Spleen (tissue), 11 donors: ENCODE results near the gene INSL6. TPM values are rescaled to one million over a fixed set of nuclear protein-coding genes. Genes with fewer than 3 reads are reported as not detected.
A peak's percentile ranks its signal among the peaks of the same experiment; 100 is the strongest.
"Not testable (repeated sequence)": the region's sequence is repeated elsewhere in the genome, so short reads cannot be mapped to it uniquely, and the experiment has no call there.

ENCODE experiments used
- DNase-seq: peaks from one replicate; pipeline ENCODE4 v3.0.0-alpha.2; 2020
- H3K27ac ChIP-seq, 8 donors: fragments of 200-600 bp; sonication (generic) in 7 of 8; 1 replicate in 4 of 8; 2 replicates in 4 of 8; pipeline versions ENCODE4 v1.5.0 to v1.8.0; 2016 to 2021; ENCODE audit warnings: inconsistent platforms in 4 of 8, mild to moderate bottlenecking in 4 of 8, moderate library complexity in 1 of 8
- H3K27me3 ChIP-seq, 7 donors: fragments of 200-600 bp; sonication (generic) in 6 of 7; replicated peaks in 1 of 7; 1 replicate in 4 of 7; 2 replicates in 3 of 7; pipeline versions ENCODE4 v1.5.0 to v1.8.0; 2016 to 2021; ENCODE audit warnings: inconsistent platforms in 3 of 7, mild to moderate bottlenecking in 1 of 7
- H3K36me3 ChIP-seq, 6 donors: fragments of 200-600 bp; sonication (generic) in 5 of 6; 1 replicate in 4 of 6; 2 replicates in 2 of 6; pipeline versions ENCODE4 v1.5.0 to v1.8.0; 2016 to 2021; ENCODE audit warnings: inconsistent platforms in 2 of 6
- H3K4me1 ChIP-seq, 6 donors: fragments of 200-600 bp; sonication (generic) in 5 of 6; 1 replicate in 3 of 6; 2 replicates in 3 of 6; pipeline versions ENCODE4 v1.5.0 to v1.8.0; 2016 to 2021; ENCODE audit warnings: inconsistent platforms in 3 of 6
- H3K4me3 ChIP-seq, 8 donors: fragments of 200-600 bp; sonication (generic) in 7 of 8; 1 replicate in 4 of 8; 2 replicates in 4 of 8; pipeline versions ENCODE4 v1.5.0 to v1.8.0; 2016 to 2021; ENCODE audit warnings: inconsistent platforms in 4 of 8, mild to moderate bottlenecking in 4 of 8, moderate library complexity in 2 of 8
- H3K9me3 ChIP-seq, 8 donors: fragments of 200-600 bp; sonication (generic) in 7 of 8; 1 replicate in 4 of 8; 2 replicates in 4 of 8; pipeline versions ENCODE4 v1.5.0 to v1.8.0; 2016 to 2021; ENCODE audit warnings: inconsistent platforms in 4 of 8
- POLR2A ChIP-seq, 3 donors: fragments of 450-650 bp; IDR thresholded peaks; one replicate each; pipeline ENCODE4 v1.5.1; 2017; ENCODE audit warnings: antibody characterized with exemption in 3 of 3, mild to moderate bottlenecking in 1 of 3
- POLR2AphosphoS5 ChIP-seq, 3 donors: sonication (generic); formaldehyde crosslinking; IDR thresholded peaks; one replicate each; pipeline ENCODE4 v1.5.1; 2017; ENCODE audit warnings: antibody characterized with exemption in 3 of 3
- WGBS, 5 donors: extraction: QIAGEN DNeasy Blood & Tissue Kit in 3 of 5; methylation state at CpG; one replicate each; pipeline versions ENCODE4 v1.1.5 to v1.1.7; 2013 to 2018; 5-methylcytosine and 5-hydroxymethylcytosine counted together
- intact Hi-C: fragments of 100-400 bp; cut with DNase I; formaldehyde crosslinking; loops from one replicate; pipeline ENCODE4 v1.15.0; 2023; ENCODE audit warnings: low total_unique reads
- polyA plus RNA-seq, 3 donors: library from polyadenylated mRNA; stranded (reverse); fragments of 200-250 nt; gene quantifications; one replicate each; pipeline ENCODE4 v1.2.1, GENCODE V29; 2013
- total RNA-seq, 7 donors: library from RNA; depleted of rRNA in 3 of 7; stranded (reverse); fragments of >200 nt in 3 of 7; fragmentation: NEBNext Ultra II Directional in 4 of 7; extraction: Animal tissue kit (Norgen Biotek cat#: 25700) in 4 of 7; gene quantifications; one replicate each; pipeline versions ENCODE4 v1.1.0 to v1.2.1, GENCODE V29; 2016 to 2021
- TF ChIP-seq, protein P1 (sequence below), 11 experiments: fragments of 200-600 bp in 7 of 11; fragments of 450-650 bp in 4 of 11; sonication (generic) in 4 of 11; IDR thresholded peaks in 8 of 11; conservative IDR thresholded peaks in 3 of 11; 1 replicate in 7 of 11; 2 replicates in 4 of 11; pipeline versions ENCODE4 v1.4.0 to v1.8.0; 2016 to 2021; ENCODE audit warnings: antibody characterized with exemption in 11 of 11, inconsistent platforms in 4 of 11, mild to moderate bottlenecking in 1 of 11
- donor health status: healthy with polysubstance abuse.
- donor health status: DM: no; HTN: no; CAD: no; lungs with moderate emphysema.
- donor health status: DM: no; HTN: no; CAD: no.
- donor health status: Bipolar disorder and iron deficiency.
- donor health status: healthy.
- donor health status: DM: no; HTN: no; CAD: no.
- donor health status: DM: yes; HTN: yes; CAD: no.

INSL6 gene
- total and polyA plus RNA-seq, 10 donors, result not detected

DNA sequence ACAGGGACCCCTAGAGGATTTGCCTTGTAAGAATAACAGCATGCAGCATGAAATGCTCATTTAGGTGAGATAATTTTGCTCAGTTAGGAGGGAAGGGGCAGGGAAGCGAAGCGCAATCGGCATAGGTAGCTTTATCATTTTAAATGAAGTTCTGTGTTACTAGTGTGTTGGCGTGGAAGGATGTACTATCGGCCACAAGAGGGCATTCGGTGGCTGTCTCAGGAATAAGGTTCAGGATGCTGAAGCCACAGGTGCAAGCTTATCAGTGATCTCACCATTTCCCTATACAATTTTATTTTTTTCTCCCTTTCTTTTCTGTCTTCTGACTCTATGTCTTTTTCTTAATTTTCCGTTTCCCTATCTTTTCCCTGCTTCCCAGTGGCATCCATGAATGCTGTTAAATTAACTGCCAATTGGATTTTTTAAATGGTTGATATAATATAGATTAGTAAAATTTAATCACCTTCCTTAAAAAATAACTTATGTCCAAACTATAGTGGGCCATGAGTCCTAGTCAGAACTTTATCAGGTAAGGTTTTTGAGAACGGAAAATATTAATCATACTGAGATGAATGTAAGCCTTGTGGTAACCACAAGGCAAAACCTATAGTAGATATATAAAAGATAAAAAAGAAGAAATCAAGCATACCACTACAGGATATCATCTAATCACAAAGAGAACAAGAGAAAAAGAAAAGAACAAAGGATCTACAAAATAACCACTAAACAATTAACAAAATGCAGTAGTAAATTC, 1.2 kb upstream of the INSL6 start:
- no peaks in the 10 kb centered on the region for H3K9me3 ChIP-seq
- peaks cover 0 to 6% (median 0%) of the 10 kb centered on the region in 6 donors for H3K4me1 ChIP-seq
- DNase-seq, result no peak
- no peak for TF ChIP-seq POLR2A (IDR thresholded peaks at IDR 0.05)
- TF ChIP-seq, protein P1, sequence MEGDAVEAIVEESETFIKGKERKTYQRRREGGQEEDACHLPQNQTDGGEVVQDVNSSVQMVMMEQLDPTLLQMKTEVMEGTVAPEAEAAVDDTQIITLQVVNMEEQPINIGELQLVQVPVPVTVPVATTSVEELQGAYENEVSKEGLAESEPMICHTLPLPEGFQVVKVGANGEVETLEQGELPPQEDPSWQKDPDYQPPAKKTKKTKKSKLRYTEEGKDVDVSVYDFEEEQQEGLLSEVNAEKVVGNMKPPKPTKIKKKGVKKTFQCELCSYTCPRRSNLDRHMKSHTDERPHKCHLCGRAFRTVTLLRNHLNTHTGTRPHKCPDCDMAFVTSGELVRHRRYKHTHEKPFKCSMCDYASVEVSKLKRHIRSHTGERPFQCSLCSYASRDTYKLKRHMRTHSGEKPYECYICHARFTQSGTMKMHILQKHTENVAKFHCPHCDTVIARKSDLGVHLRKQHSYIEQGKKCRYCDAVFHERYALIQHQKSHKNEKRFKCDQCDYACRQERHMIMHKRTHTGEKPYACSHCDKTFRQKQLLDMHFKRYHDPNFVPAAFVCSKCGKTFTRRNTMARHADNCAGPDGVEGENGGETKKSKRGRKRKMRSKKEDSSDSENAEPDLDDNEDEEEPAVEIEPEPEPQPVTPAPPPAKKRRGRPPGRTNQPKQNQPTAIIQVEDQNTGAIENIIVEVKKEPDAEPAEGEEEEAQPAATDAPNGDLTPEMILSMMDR (IDR thresholded peaks at IDR 0.05 in 8 of 11, conservative IDR thresholded peaks at IDR 0.05 in 3 of 11), result peak; percentile 62 to 86 (median 72)
- no peak for TF ChIP-seq POLR2AphosphoS5 (IDR thresholded peaks at IDR 0.05)
- H3K4me3 ChIP-seq, result no peak overlapping the region
- H3K27ac ChIP-seq, result no peak overlapping the region
- no peaks in the 10 kb centered on the region for H3K36me3 ChIP-seq
- H3K27me3 ChIP-seq, result no peaks in the 10 kb centered on the region
- WGBS, 5 donors, result 24 to 34% (median 27%) methylated on average over 8 of the region's 8 CpGs
- intact Hi-C loops, result loop anchor here (5.0 kb wide), 2 partner anchors 241 to 416 kb away; no protein-coding TSS in a partner anchor

DNA sequence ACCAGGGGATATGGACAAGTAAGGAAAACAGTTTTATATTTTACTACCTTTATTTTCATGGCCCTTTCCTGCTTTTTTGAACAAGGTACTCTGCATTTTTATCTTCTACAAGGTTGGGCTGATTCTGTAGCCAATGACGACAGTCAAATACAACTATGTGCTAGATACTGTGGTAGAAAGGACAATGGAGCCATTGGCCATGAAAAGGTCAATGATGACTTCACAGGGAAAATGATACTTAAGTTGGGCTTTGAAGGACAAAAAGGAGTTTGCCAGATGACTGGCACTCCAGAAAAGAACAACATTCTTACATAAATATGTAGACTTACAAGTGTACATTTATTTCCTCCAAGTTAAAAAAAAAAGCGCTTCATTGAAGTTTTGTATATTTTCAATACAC, 663 bp downstream of the INSL6 start:
- no peak for DNase-seq
- TF ChIP-seq POLR2AphosphoS5 (IDR thresholded peaks at IDR 0.05) (no peak), POLR2A (IDR thresholded peaks at IDR 0.05) (no peak)
- TF ChIP-seq, protein P1 (IDR thresholded peaks at IDR 0.05 in 8 of 11, conservative IDR thresholded peaks at IDR 0.05 in 3 of 11), result no peak
- Histone ChIP-seq H3K4me3 (no peak overlapping the region), H3K4me1 (peaks cover 0 to 6% (median 0%) of the 10 kb centered on the region in 6 donors), H3K9me3 (peaks cover 0 to 13% (median 7%) of the 10 kb centered on the region in 8 donors), H3K27ac (no peak overlapping the region), H3K36me3 (no peaks in the 10 kb centered on the region), H3K27me3 (no peaks in the 10 kb centered on the region)
- 76 to 96% (median 84%) methylated on average over 2 of the region's 2 CpGs for WGBS, 5 donors
- intact Hi-C loops, result loop anchor here (5.0 kb wide), 3 partner anchors 243 to 418 kb away; no protein-coding TSS in a partner anchor

DNA sequence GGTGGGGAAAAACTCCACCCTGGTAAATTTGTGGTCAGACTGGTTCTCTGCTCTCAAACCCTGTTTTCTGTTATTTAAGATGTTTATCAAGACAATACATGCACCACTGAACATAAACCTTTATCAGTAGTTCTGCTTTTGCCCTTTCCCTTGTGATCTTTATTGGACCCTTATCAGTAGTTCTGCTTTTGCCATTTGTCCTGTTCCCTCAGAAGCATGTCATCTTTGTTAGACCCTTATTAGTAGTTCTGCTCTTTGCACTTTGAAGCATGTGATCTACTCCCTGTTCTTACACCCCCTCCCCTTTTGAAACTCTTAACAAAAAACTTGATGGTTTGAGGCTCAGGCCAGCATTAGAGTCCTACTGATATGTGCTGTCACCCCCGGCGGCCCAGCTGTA, 4.8 kb downstream of the INSL6 start:
- H3K36me3 ChIP-seq, DNase-seq, H3K4me1 ChIP-seq, H3K27me3 ChIP-seq, H3K27ac ChIP-seq, H3K4me3 ChIP-seq: not testable (repeated sequence)
- WGBS, 5 donors, result 93 to 97% (median 95%) methylated on average over 2 of the region's 2 CpGs
- intact Hi-C loops, result loop anchor here (5.0 kb wide), 1 partner anchor 412 kb away; no protein-coding TSS in a partner anchor
- peaks cover 0 to 22% (median 13%) of the 10 kb centered on the region in 8 donors for H3K9me3 ChIP-seq

DNA sequence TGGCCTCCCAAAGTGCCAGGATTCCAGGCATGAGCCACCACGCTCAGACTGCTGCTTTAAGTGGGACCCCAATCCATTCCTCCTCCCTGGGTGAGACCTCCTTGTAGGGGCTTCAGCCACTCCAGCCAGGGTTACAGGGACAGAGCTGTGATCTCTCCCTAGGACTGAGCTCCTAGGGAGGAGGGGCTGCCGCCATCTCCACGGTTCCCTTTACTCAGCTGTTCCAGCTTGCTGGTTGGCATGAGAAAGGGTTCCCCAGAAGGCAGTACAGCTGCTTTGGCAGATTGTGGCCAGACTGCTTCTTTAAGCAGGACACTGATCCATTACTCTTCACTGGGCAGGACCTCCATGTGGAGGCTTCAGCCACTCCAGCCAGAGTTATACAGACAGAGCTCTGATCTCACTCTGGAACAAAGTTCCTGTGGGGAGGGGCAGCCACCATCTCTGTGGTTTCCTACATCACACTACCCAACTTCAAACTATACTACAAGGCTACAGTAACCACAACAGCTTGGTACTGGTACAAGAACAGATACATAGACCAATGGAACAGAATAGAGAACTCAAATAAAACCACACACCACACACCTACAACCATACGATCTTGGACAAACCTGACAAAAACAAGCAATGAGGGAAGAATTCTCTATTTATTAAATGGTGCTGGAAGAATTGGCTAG, 7.2 kb downstream of the INSL6 start:
- Histone ChIP-seq H3K27me3 (no peaks in the 10 kb centered on the region), H3K4me1 (no peaks in the 10 kb centered on the region), H3K9me3 (peaks cover 0 to 30% (median 18%) of the 10 kb centered on the region in 8 donors), H3K27ac (no peak overlapping the region), H3K4me3 (no peak overlapping the region), H3K36me3 (no peaks in the 10 kb centered on the region)
- intact Hi-C loops, result no loop called here
- TF ChIP-seq, protein P1 (IDR thresholded peaks at IDR 0.05 in 8 of 11, conservative IDR thresholded peaks at IDR 0.05 in 3 of 11), result no peak
- no peak for TF ChIP-seq POLR2AphosphoS5 (IDR thresholded peaks at IDR 0.05)
- 69 to 83% (median 79%) methylated on average over 4 of the region's 4 CpGs for WGBS, 5 donors
- no peak for DNase-seq
